Osteoblast (primary cell): ENCODE measurements around the gene SLC2A1. TPM values are rescaled to one million over a fixed set of nuclear protein-coding genes. Genes with fewer than 3 reads are reported as not detected.
A peak's percentile ranks its signal among the peaks of the same experiment; 100 is the strongest.

Source experiments
- DNase-seq: peaks from one replicate; pipeline ENCODE4 v3.0.0; 2011; ENCODE audit warnings: low spot score, mixed read lengths; ENCODE audit not compliant: insufficient read length; ENCODE audit errors: missing footprints
- H2AFZ ChIP-seq: 2 replicates; pipeline ENCODE4 v1.6.0; 2011; ENCODE audit warnings: mild to moderate bottlenecking, low read length
- H3K27ac ChIP-seq: 2 replicates; pipeline ENCODE4 v1.5.1; 2011; ENCODE audit warnings: mild to moderate bottlenecking, low read depth, low read length, moderate library complexity
- H3K27me3 ChIP-seq: 2 replicates; pipeline ENCODE4 v1.6.0; 2012; ENCODE audit warnings: mild to moderate bottlenecking, control low read depth, inconsistent platforms, low read length, moderate library complexity; ENCODE audit not compliant: insufficient read depth
- H3K36me3 ChIP-seq: 2 replicates; pipeline ENCODE4 v1.5.1; 2011; ENCODE audit warnings: mild to moderate bottlenecking, low read length, control low read depth, moderate library complexity; ENCODE audit not compliant: insufficient read depth
- H3K4me1 ChIP-seq: 2 replicates; pipeline ENCODE4 v1.5.1; 2011; ENCODE audit warnings: mild to moderate bottlenecking, low read length, control low read depth, moderate library complexity; ENCODE audit not compliant: insufficient read depth
- H3K4me2 ChIP-seq: 2 replicates; pipeline ENCODE4 v1.6.0; 2011; ENCODE audit warnings: mild to moderate bottlenecking, low read length; ENCODE audit not compliant: insufficient read depth
- H3K4me3 ChIP-seq: fragments of 200-600 bp; sonication (generic); 3 replicates; pipeline ENCODE4 v1.5.1; 2012; ENCODE audit warnings: mild to moderate bottlenecking, low read length, inconsistent platforms; ENCODE audit not compliant: insufficient read depth
- H3K79me2 ChIP-seq: 2 replicates; pipeline ENCODE4 v1.6.0; 2012; ENCODE audit warnings: mild to moderate bottlenecking, low read length, control low read depth, inconsistent platforms; ENCODE audit not compliant: insufficient read depth
- H3K9me3 ChIP-seq: 2 replicates; pipeline ENCODE4 v1.5.1; 2011; ENCODE audit warnings: low read depth, low read length, control low read depth
- H4K20me1 ChIP-seq: 2 replicates; pipeline ENCODE4 v1.6.0; 2012; ENCODE audit warnings: mild to moderate bottlenecking, low read length, control low read depth; ENCODE audit not compliant: insufficient read depth
- CTCF ChIP-seq: IDR thresholded peaks from 2 replicates; pipeline ENCODE4 v1.5.1; 2011; ENCODE audit warnings: mild to moderate bottlenecking, low read depth, low read length, moderate library complexity; ENCODE audit errors: extremely low read depth
- total RNA-seq: library from RNA; depleted of rRNA; stranded (reverse); fragments of >200 nt; gene quantifications from 2 replicates; pipeline ENCODE4 v1.2.3, GENCODE V29; 2012

The SLC2A1 gene
- total RNA-seq, 1 donor = 43.4 TPM

GRCh38 chr1:42949312-42950115 is 9.2 kb downstream of the SLC2A1 start:
- Histone ChIP-seq H3K27ac (peak overlapping the region; percentile 87), H3K79me2 (peaks cover 71% of the 10 kb centered on the region), H3K4me2 (peak overlapping the region; percentile 64), H4K20me1 (no peaks in the 10 kb centered on the region), H3K27me3 (no peaks in the 10 kb centered on the region), H3K36me3 (no peaks in the 10 kb centered on the region), H2AFZ (no peak overlapping the region), H3K4me1 (peaks cover 30% of the 10 kb centered on the region), H3K9me3 (no peaks in the 10 kb centered on the region), H3K4me3 (peak overlapping the region; percentile 27)
- TF ChIP-seq CTCF = no peak
- DNase-seq = no peak

- DNase-seq = no peak
- H3K4me3 ChIP-seq = no peak overlapping the region
- TF ChIP-seq CTCF = no peak
- H3K27ac ChIP-seq = no peak overlapping the region
- no peak overlapping the region for H2AFZ ChIP-seq
- no peaks in the 10 kb centered on the region for H3K36me3 ChIP-seq
- H3K4me2 ChIP-seq = no peak overlapping the region
- no peaks in the 10 kb centered on the region for H4K20me1 ChIP-seq
- H3K4me1 ChIP-seq = peaks cover 44% of the 10 kb centered on the region
- H3K27me3 ChIP-seq = no peaks in the 10 kb centered on the region
- peaks cover 68% of the 10 kb centered on the region for H3K79me2 ChIP-seq
- no peaks in the 10 kb centered on the region for H3K9me3 ChIP-seq
Observed at GRCh38 chr1:42947965-42948732, 10.5 kb downstream of the SLC2A1 start.

- no peak for DNase-seq
- Histone ChIP-seq H3K79me2 (peaks cover 58% of the 10 kb centered on the region), H2AFZ (no peak overlapping the region), H3K4me3 (no peak overlapping the region), H3K4me2 (no peak overlapping the region), H4K20me1 (no peaks in the 10 kb centered on the region), H3K27ac (no peak overlapping the region), H3K27me3 (no peaks in the 10 kb centered on the region), H3K36me3 (no peaks in the 10 kb centered on the region), H3K9me3 (no peaks in the 10 kb centered on the region), H3K4me1 (peaks cover 54% of the 10 kb centered on the region)
- no peak for TF ChIP-seq CTCF
Observed at GRCh38 chr1:42947117-42947516, 11.6 kb downstream of the SLC2A1 start.
